GM23248 (cell line): ENCODE results near the gene MIER2. TPM values are rescaled to one million over a fixed set of nuclear protein-coding genes. Genes with fewer than 3 reads are reported as not detected.

Source experiments
- DNase-seq: peaks from one replicate; pipeline ENCODE4 v3.0.0-alpha.2; 2015
- H2AFZ ChIP-seq: fragments of 200-600 bp; sonication (generic); 2 replicates; pipeline ENCODE4 v1.6.1; 2016; ENCODE audit warnings: antibody characterized with exemption
- H3F3A ChIP-seq: fragments of 200-600 bp; sonication (generic); 2 replicates; pipeline ENCODE4 v1.6.1; 2016; ENCODE audit warnings: mild to moderate bottlenecking, antibody characterized with exemption, mixed run types; ENCODE audit not compliant: insufficient read depth
- H3K27ac ChIP-seq: fragments of 200-600 bp; sonication (generic); 2 replicates; pipeline ENCODE4 v1.5.1; 2016; ENCODE audit warnings: mild to moderate bottlenecking
- H3K27me3 ChIP-seq: fragments of 200-600 bp; sonication (generic); replicated peaks from 2 replicates; pipeline ENCODE4 v1.6.1; 2016; ENCODE audit warnings: mild to moderate bottlenecking; ENCODE audit not compliant: insufficient read depth
- H3K36me3 ChIP-seq: fragments of 200-600 bp; sonication (generic); 2 replicates; pipeline ENCODE4 v1.6.1; 2016; ENCODE audit warnings: low read depth, mild to moderate bottlenecking
- H3K4me1 ChIP-seq: fragments of 200-600 bp; sonication (generic); 2 replicates; pipeline ENCODE4 v1.6.1; 2016; ENCODE audit warnings: mild to moderate bottlenecking; ENCODE audit not compliant: insufficient read depth
- H3K4me2 ChIP-seq: fragments of 200-600 bp; sonication (generic); one replicate; pipeline ENCODE4 v1.6.1; 2016; ENCODE audit warnings: mild to moderate bottlenecking; ENCODE audit not compliant: unreplicated experiment
- H3K4me3 ChIP-seq: fragments of 200-600 bp; sonication (generic); 2 replicates; pipeline ENCODE4 v1.5.1; 2016; ENCODE audit warnings: mild to moderate bottlenecking
- H3K79me2 ChIP-seq: fragments of 200-600 bp; sonication (generic); 2 replicates; pipeline ENCODE4 v1.6.1; 2016; ENCODE audit warnings: mild to moderate bottlenecking; ENCODE audit not compliant: insufficient read depth
- H3K9ac ChIP-seq: fragments of 200-600 bp; sonication (generic); 2 replicates; pipeline ENCODE4 v1.6.1; 2016; ENCODE audit warnings: mild to moderate bottlenecking
- H3K9me2 ChIP-seq: fragments of 200-600 bp; sonication (generic); 2 replicates; pipeline ENCODE4 v1.6.1; 2016; ENCODE audit warnings: mixed run types, mild to moderate bottlenecking, moderate library complexity; ENCODE audit not compliant: insufficient read depth
- H3K9me3 ChIP-seq: fragments of 200-600 bp; sonication (generic); one replicate; pipeline ENCODE4 v1.6.1; 2017; ENCODE audit warnings: low read depth
- H4K20me1 ChIP-seq: fragments of 200-600 bp; sonication (generic); 2 replicates; pipeline ENCODE4 v1.6.0; 2016; ENCODE audit not compliant: insufficient read depth
- EZH2 ChIP-seq: fragments of 200-600 bp; sonication (generic); IDR thresholded peaks from 2 replicates; pipeline ENCODE4 v1.6.1; 2018; ENCODE audit warnings: antibody characterized with exemption, mild to moderate bottlenecking; ENCODE audit not compliant: insufficient read depth, poor library complexity, severe bottlenecking
- EZH2phosphoT487 ChIP-seq: fragments of 200-600 bp; sonication (generic); IDR thresholded peaks from 2 replicates; pipeline ENCODE4 v1.6.1; 2018; ENCODE audit warnings: antibody characterized with exemption, moderate library complexity, mild to moderate bottlenecking, low read depth; ENCODE audit not compliant: insufficient read depth
- WGBS, 2 experiments: methylation state at CpG; one replicate each; pipeline ENCODE4 v1.1.6; 2015 to 2017; ENCODE audit warnings: low lambda C conversion rate in 2 of 2, low coverage in 1 of 2; ENCODE audit errors: missing lambda C conversion rate in 2 of 2; 5-methylcytosine and 5-hydroxymethylcytosine counted together
- in situ Hi-C: fragments of 300-500 bp; cut with MboI; formaldehyde crosslinking; loops from 2 replicates; pipeline ENCODE4 v1.15.0; 2020
- polyA plus RNA-seq: library from polyadenylated mRNA; unstranded; fragments of >200 nt; fragmentation: Nextera tagmentation; extraction: Ambion mirVana; gene quantifications from 2 replicates; pipeline ENCODE4 v1.2.1, GENCODE V29; 2016
- total RNA-seq: library from RNA; depleted of rRNA; stranded (reverse); fragments of >200 nt; shearing (Covaris generic); gene quantifications from 2 replicates; pipeline ENCODE4 v1.2.3, GENCODE V29; 2014

The MIER2 gene
- total and polyA plus RNA-seq, 2 experiments from 2014 or later: 11.8 to 30.7 TPM

DNA sequence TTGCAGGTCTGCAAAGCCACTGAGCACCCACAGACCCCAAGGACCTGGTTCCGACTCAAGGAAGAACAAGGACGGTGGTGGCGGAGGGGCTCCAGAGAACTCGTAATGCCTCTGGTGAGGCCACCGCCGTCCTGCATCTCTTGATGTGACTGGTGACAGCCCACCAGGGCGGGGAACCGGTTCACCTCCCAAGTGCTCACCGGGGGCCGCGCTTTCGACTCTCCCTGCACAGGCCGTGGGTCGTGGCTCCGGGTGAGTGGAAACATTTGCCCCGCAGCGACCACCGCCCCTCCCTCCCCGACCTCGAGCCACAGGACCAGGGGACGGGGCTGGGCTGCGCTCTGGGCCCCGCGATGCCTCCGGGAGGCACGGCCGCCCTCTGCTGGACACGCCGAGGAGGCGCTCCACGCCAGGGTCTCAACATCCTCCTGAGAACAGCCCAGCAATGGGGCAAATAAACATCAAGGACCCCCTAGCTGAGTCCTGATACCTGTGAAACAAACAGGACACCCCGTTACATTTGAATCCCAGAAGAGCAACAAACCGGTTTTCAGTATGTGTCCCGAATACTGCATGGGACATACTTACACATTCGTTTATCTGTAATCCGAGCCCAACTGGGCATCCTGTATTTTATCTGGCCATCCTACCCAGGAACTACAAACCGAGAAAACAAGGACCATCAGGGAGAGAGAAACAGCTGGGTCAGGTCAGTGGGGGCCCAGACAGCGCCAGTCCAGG, 49.5 kb downstream of the MIER2 start:
- peaks cover 17% of the 10 kb centered on the region; the same call in 1 of the 2 replicates for H3K27me3 ChIP-seq
- H3K4me2 ChIP-seq: peak overlapping the region; percentile 39
- no peaks in the 10 kb centered on the region for H4K20me1 ChIP-seq
- no peaks in the 10 kb centered on the region for H3K9me2 ChIP-seq
- no peak overlapping the region for H3K27ac ChIP-seq
- TF ChIP-seq EZH2: peak; percentile 55
- TF ChIP-seq EZH2phosphoT487: no peak
- no peak overlapping the region for H3K9ac ChIP-seq
- peak overlapping the region; percentile 48; the same call in 1 of the 2 replicates for H3K4me3 ChIP-seq
- H2AFZ ChIP-seq: no peak overlapping the region
- peak; percentile 70 for DNase-seq
- in situ Hi-C loops: no loop called here
- whole genome bisulfite sequencing, 2 experiments: 8 to 10% methylated on average over 38 of the region's 38 CpGs
- no peaks in the 10 kb centered on the region for H3K79me2 ChIP-seq
- peaks cover 6% of the 10 kb centered on the region; the same call in 1 of the 2 replicates for H3F3A ChIP-seq
- H3K9me3 ChIP-seq: no peaks in the 10 kb centered on the region
- H3K36me3 ChIP-seq: no peaks in the 10 kb centered on the region
- no peaks in the 10 kb centered on the region; the same call in 1 of the 2 replicates for H3K4me1 ChIP-seq

DNA sequence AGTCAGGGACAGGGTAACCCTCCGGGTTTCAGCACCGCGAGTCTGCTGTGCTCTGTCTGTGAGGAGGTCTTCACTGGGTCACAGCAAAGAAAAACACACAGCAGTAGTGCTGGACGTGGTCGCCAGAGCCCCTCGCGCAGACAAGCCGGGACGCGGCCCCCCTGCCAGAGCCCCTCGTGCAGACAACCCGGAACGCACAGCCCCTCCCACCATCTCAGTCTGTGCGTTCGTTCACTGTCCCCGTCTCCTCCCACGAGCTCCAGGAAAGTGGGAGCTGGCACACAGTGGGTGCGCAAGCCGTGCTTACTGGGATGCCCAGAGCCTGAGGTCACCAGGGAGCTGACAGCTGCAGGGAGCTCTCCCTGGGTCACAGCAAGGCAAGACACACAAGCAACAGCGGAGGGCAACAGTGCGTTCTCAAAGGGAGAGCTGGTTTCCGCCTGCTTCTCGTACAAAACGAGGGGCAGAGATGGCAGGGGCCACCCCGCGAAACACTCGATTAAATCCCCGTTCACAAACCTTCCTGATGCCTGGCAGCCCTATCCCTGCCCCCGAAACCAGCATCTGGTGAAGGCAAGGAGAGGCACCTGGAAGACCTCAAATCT, 50.2 kb downstream of the MIER2 start:
- peaks cover 6% of the 10 kb centered on the region; the same call in 1 of the 2 replicates for H3F3A ChIP-seq
- H3K9me2 ChIP-seq: no peaks in the 10 kb centered on the region
- in situ Hi-C loops: no loop called here
- H3K27ac ChIP-seq: no peak overlapping the region
- peak; percentile 85 for TF ChIP-seq EZH2
- no peak for TF ChIP-seq EZH2phosphoT487
- no peaks in the 10 kb centered on the region for H3K79me2 ChIP-seq
- no peak overlapping the region for H2AFZ ChIP-seq
- no peaks in the 10 kb centered on the region for H4K20me1 ChIP-seq
- no peaks in the 10 kb centered on the region; the same call in 1 of the 2 replicates for H3K4me1 ChIP-seq
- H3K4me2 ChIP-seq: peak overlapping the region; percentile 39
- H3K27me3 ChIP-seq: peaks cover 17% of the 10 kb centered on the region; the same call in 1 of the 2 replicates
- H3K4me3 ChIP-seq: 0 out of 2 replicates have a peak overlapping the region, but pooled peaks have one; percentile 48
- no peak overlapping the region for H3K9ac ChIP-seq
- 3 to 4% methylated on average over 22 to 26 of the region's 29 CpGs for WGBS, 2 experiments
- H3K9me3 ChIP-seq: no peaks in the 10 kb centered on the region
- H3K36me3 ChIP-seq: no peaks in the 10 kb centered on the region
- DNase-seq: peak; percentile 57

DNA sequence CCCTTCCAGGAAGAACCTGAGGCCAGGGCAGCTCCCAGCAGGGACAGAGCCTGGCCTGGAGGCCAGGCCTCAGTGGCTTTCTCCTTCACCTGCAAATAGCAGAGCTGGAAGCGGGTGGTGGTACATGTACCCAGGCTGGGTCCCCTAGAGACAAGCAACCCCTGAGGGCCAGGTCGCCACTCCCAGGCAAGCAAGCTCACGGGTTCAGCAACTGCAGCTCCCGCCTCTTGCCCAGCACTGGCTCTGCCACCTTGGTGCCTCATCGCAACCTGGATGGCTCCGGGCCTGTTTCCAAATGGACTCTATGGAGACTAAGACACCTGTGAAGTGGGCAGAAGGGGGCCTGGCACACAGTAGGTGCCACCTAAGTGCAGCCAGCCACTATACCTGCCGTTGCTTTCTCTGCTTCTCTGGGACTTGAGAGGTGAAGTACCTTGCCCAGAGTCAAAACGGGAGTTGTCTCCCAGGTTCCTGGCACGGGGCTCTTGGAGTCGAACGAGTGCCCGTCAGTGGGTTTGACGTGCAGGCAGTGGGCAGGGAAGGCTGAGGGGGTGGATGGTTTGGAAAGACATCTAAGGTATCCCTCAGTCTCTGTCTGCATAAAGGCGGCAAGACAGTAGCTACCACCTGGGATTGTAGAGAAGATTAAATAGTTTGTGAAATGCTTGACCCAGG, 51.0 kb downstream of the MIER2 start:
- no peak overlapping the region for H3K4me3 ChIP-seq
- H3K9ac ChIP-seq: no peak overlapping the region
- H3K36me3 ChIP-seq: no peaks in the 10 kb centered on the region
- no peaks in the 10 kb centered on the region for H3K79me2 ChIP-seq
- no peak overlapping the region for H3K27ac ChIP-seq
- TF ChIP-seq EZH2phosphoT487: no peak
- TF ChIP-seq EZH2: no peak
- no peak overlapping the region for H2AFZ ChIP-seq
- H3K4me2 ChIP-seq: no peak overlapping the region
- no peak for DNase-seq
- H3K27me3 ChIP-seq: peaks cover 17% of the 10 kb centered on the region; the same call in 1 of the 2 replicates
- 63 to 68% methylated on average over 14 of the region's 14 CpGs for WGBS, 2 experiments
- no peaks in the 10 kb centered on the region for H3K9me3 ChIP-seq
- no peaks in the 10 kb centered on the region for H3K9me2 ChIP-seq
- in situ Hi-C loops: no loop called here
- H3K4me1 ChIP-seq: no peaks in the 10 kb centered on the region; the same call in 1 of the 2 replicates
- H3F3A ChIP-seq: peaks cover 6% of the 10 kb centered on the region; the same call in 1 of the 2 replicates
- no peaks in the 10 kb centered on the region for H4K20me1 ChIP-seq

DNA sequence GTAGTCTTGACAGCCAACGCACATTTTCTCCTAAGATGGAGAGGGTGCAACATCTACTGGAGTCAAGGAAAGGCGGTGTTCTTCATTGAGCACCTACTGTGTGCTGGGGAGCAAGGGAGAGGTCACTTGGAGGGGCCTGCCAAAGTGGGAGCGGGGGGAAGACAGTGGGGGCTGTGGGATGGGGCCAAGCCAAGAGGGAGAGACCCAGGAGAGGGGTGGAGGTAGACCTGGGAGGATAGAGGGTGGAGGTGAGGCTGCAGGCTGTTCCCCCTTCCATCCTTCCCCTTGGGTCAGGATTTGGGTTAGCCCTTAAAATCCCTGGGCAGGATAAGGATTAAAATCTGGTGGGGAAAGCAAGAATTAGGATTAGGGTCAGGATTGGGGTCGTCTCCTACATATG, 51.6 kb downstream of the MIER2 start:
- no peaks in the 10 kb centered on the region for H3K9me3 ChIP-seq
- no peak overlapping the region for H3K4me3 ChIP-seq
- no peak overlapping the region for H3K4me2 ChIP-seq
- DNase-seq: no peak
- peaks cover 17% of the 10 kb centered on the region; the same call in 1 of the 2 replicates for H3K27me3 ChIP-seq
- 65 to 72% methylated on average over 3 to 4 of the region's 4 CpGs for WGBS, 2 experiments
- no peak for TF ChIP-seq EZH2phosphoT487
- TF ChIP-seq EZH2: no peak
- H3K9ac ChIP-seq: no peak overlapping the region
- peaks cover 6% of the 10 kb centered on the region; the same call in 1 of the 2 replicates for H3F3A ChIP-seq
- no peaks in the 10 kb centered on the region for H3K79me2 ChIP-seq
- H2AFZ ChIP-seq: no peak overlapping the region
- no peaks in the 10 kb centered on the region for H3K36me3 ChIP-seq
- no peaks in the 10 kb centered on the region for H4K20me1 ChIP-seq
- no peak overlapping the region for H3K27ac ChIP-seq
- H3K9me2 ChIP-seq: no peaks in the 10 kb centered on the region
- H3K4me1 ChIP-seq: no peaks in the 10 kb centered on the region; the same call in 1 of the 2 replicates
- in situ Hi-C loops: no loop called here
